PC-9 (cell line): Measurements from ENCODE around the gene AQP12A. TPM values are rescaled to one million over a fixed set of nuclear protein-coding genes. Genes with fewer than 3 reads are reported as not detected.

Experiments
- BruUV-seq: library from RNA; stranded (reverse); fragments of 400-500 nt; replicated peaks from 2 replicates; lab custom pipeline; 2021; lab: Mats Ljungman, UMichigan
- CTCF ChIA-PET: fragments of 300-600 bp; sonication (Branson Sonifier 250); formaldehyde crosslinking; loops from one replicate; lab custom pipeline; 2022; ENCODE audit warnings: antibody characterized with exemption; lab: Charles Lee
- POLR2A ChIA-PET: fragments of 300-600 bp; sonication (Branson Sonifier 250); formaldehyde crosslinking; loops from one replicate; lab custom pipeline; 2022; ENCODE audit warnings: antibody characterized with exemption; ENCODE audit not compliant: unreplicated experiment; lab: Charles Lee
- DNase-seq, 2 experiments: peaks; one replicate each; pipeline versions ENCODE4 v3.0.0 to v3.0.0-alpha.2; 2015 to 2022; ENCODE audit warnings: mixed read lengths in 1 of 2
- H2AFZ ChIP-seq: fragments of 200-600 bp; sonication (generic); 2 replicates; pipeline ENCODE4 v1.8.1; 2017; ENCODE audit warnings: antibody characterized with exemption
- H3F3A ChIP-seq: fragments of 200-600 bp; sonication (generic); 2 replicates; pipeline ENCODE4 v1.8.1; 2017; ENCODE audit warnings: antibody characterized with exemption, mild to moderate bottlenecking, low read depth; ENCODE audit not compliant: insufficient read depth
- H3K27ac ChIP-seq: fragments of 200-600 bp; sonication (generic); 2 replicates; pipeline ENCODE4 v1.6.1; 2016; ENCODE audit warnings: mixed run types
- H3K27me3 ChIP-seq: fragments of 200-600 bp; sonication (generic); 2 replicates; pipeline ENCODE4 v1.6.1; 2016; ENCODE audit warnings: low read depth, mixed run types; ENCODE audit not compliant: insufficient read depth
- H3K36me3 ChIP-seq: fragments of 200-600 bp; sonication (generic); 2 replicates; pipeline ENCODE4 v1.6.1; 2016; ENCODE audit warnings: low read depth, mixed run types
- H3K4me1 ChIP-seq: fragments of 200-600 bp; sonication (generic); replicated peaks from 2 replicates; pipeline ENCODE4 v1.6.1; 2016; ENCODE audit warnings: mixed run types; ENCODE audit not compliant: insufficient read depth
- H3K4me2 ChIP-seq: fragments of 200-600 bp; sonication (generic); 2 replicates; pipeline ENCODE4 v1.6.1; 2017; ENCODE audit warnings: mixed run types
- H3K4me3 ChIP-seq: fragments of 200-600 bp; sonication (generic); 2 replicates; pipeline ENCODE4 v1.6.1; 2016; ENCODE audit warnings: mixed run types
- H3K79me2 ChIP-seq: fragments of 200-600 bp; sonication (generic); 2 replicates; pipeline ENCODE4 v1.6.1; 2017; ENCODE audit warnings: low read depth, mixed run types
- H3K9me2 ChIP-seq: fragments of 200-600 bp; sonication (generic); 2 replicates; pipeline ENCODE4 v1.8.1; 2017; ENCODE audit warnings: mild to moderate bottlenecking; ENCODE audit not compliant: insufficient read depth
- H3K9me3 ChIP-seq: fragments of 200-600 bp; sonication (generic); 2 replicates; pipeline ENCODE4 v1.8.1; 2016; ENCODE audit warnings: low read depth; ENCODE audit not compliant: insufficient read depth
- H4K20me1 ChIP-seq: fragments of 200-600 bp; sonication (generic); 2 replicates; pipeline ENCODE4 v1.8.1; 2017; ENCODE audit not compliant: insufficient read depth
- CTCF ChIP-seq: fragments of 200-600 bp; sonication (generic); conservative IDR thresholded peaks from 2 replicates; pipeline ENCODE4 v1.6.1; 2017; ENCODE audit warnings: mixed run types, antibody characterized with exemption, mild to moderate bottlenecking, moderate library complexity
- EZH2 ChIP-seq: fragments of 200-600 bp; sonication (generic); IDR thresholded peaks from 2 replicates; pipeline ENCODE4 v1.8.0; 2017; ENCODE audit warnings: antibody characterized with exemption, low read depth
- intact Hi-C: fragments of 100-400 bp; cut with micrococcal nuclease; formaldehyde crosslinking; loops from one replicate; pipeline ENCODE4 v1.10.0; 2022; ENCODE audit not compliant: unreplicated experiment
- total RNA-seq: library from RNA; stranded (reverse); gene quantifications from 2 replicates; pipeline ENCODE4 v1.2.3, GENCODE V29; 2021

AQP12A gene
- total RNA-seq, 1 experiment from 2014 or later: not detected

GRCh38 chr2:240725266-240725665 lies 33.6 kb downstream of the AQP12A start:
- peaks cover 100% of the 10 kb centered on the region for H3K27me3 ChIP-seq
- H3K9me3 ChIP-seq: no peaks in the 10 kb centered on the region
- H3K4me1 ChIP-seq: no peaks in the 10 kb centered on the region
- no peak overlapping the region for H3K4me2 ChIP-seq
- H3F3A ChIP-seq: no peaks in the 10 kb centered on the region
- H2AFZ ChIP-seq: no peak overlapping the region
- no peaks in the 10 kb centered on the region for H3K9me2 ChIP-seq
- H3K79me2 ChIP-seq: no peaks in the 10 kb centered on the region
- no TSS peak for BruUV-seq
- ChIA-PET CTCF (no interaction called here), POLR2A (no interaction called here)
- no peak overlapping the region for H3K27ac ChIP-seq
- TF ChIP-seq EZH2 (no peak), CTCF (no peak)
- DNase-seq: no peak
- H3K36me3 ChIP-seq: no peaks in the 10 kb centered on the region
- intact Hi-C loops: no loop called here
- H4K20me1 ChIP-seq: peaks cover 4% of the 10 kb centered on the region; the same call in 1 of the 2 replicates
- no peak overlapping the region for H3K4me3 ChIP-seq

- H3F3A ChIP-seq: no peaks in the 10 kb centered on the region
- no peak overlapping the region for H3K4me2 ChIP-seq
- TF ChIP-seq EZH2 (no peak), CTCF (no peak)
- no peak overlapping the region for H3K27ac ChIP-seq
- no peak overlapping the region for H3K4me3 ChIP-seq
- intact Hi-C loops: no loop called here
- H3K4me1 ChIP-seq: no peaks in the 10 kb centered on the region
- H4K20me1 ChIP-seq: peaks cover 4% of the 10 kb centered on the region; the same call in 1 of the 2 replicates
- no peak overlapping the region for H2AFZ ChIP-seq
- no peaks in the 10 kb centered on the region for H3K36me3 ChIP-seq
- no TSS peak for BruUV-seq
- DNase-seq: no peak
- ChIA-PET POLR2A (no interaction called here), CTCF (no interaction called here)
- no peaks in the 10 kb centered on the region for H3K9me3 ChIP-seq
- H3K79me2 ChIP-seq: no peaks in the 10 kb centered on the region
- no peaks in the 10 kb centered on the region for H3K9me2 ChIP-seq
- H3K27me3 ChIP-seq: peaks cover 100% of the 10 kb centered on the region
These were observed 34.0 kb downstream of the AQP12A start for GRCh38 chr2:240725671-240726070.

- Histone ChIP-seq H3K27me3 (peaks cover 98% of the 10 kb centered on the region), H4K20me1 (peaks cover 4% of the 10 kb centered on the region; the same call in 1 of the 2 replicates), H3K27ac (no peak overlapping the region), H3K36me3 (no peaks in the 10 kb centered on the region), H3K9me3 (no peaks in the 10 kb centered on the region), H3K4me3 (no peak overlapping the region), H3K9me2 (no peaks in the 10 kb centered on the region), H3K4me2 (no peak overlapping the region), H3F3A (no peaks in the 10 kb centered on the region), H3K79me2 (no peaks in the 10 kb centered on the region), H3K4me1 (no peaks in the 10 kb centered on the region), H2AFZ (no peak overlapping the region)
- TF ChIP-seq CTCF (no peak), EZH2 (no peak)
- intact Hi-C loops: no loop called here
- BruUV-seq: no TSS peak
- ChIA-PET CTCF (no interaction called here), POLR2A (no interaction called here)
- DNase-seq: no peak
These were observed 35.2 kb downstream of the AQP12A start for GRCh38 chr2:240726876-240727275.
